NOMO-1 treated with DMSO at 0.1 percent for 48 hours (cell line): ENCODE data around the gene AMFR.

Experiments used
- DNase-seq: peaks from one replicate; lab custom pipeline; 2025; ENCODE audit not compliant: unreplicated experiment; lab: John Stamatoyannopoulos, UW

Gene AMFR

GRCh38 chr16:56363781-56364565 is 61.4 kb downstream of the AMFR start:
- no peak for DNase-seq

DNA sequence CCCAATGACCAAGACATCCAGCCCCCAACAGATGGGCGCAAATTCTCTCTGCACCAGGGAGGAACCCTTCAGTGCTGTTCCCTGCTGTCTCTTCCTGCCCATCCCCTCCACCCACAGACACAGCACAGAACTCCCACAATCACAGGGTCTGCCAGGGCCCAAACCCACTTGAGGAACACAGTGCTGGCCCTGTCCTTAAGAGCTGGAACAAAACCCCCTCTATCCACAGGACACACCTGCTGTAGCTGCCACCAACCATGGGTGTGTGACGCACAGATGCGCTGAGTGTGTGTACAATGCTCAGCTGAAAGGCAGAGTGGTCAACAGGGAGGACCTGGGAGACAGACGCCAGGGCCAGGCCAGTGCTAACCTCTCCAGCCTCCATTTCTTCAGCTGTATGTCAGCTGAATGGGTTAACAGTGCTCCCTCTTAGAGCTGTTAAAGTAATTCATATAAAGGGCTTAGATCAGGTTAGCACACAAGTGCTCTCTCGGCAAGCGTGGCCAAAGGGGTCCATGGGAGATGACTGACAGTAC is 62.1 kb downstream of the AMFR start:
- no peak for DNase-seq

GRCh38 chr16:56362706-56363105 is 62.6 kb downstream of the AMFR start:
- no peak for DNase-seq

DNA sequence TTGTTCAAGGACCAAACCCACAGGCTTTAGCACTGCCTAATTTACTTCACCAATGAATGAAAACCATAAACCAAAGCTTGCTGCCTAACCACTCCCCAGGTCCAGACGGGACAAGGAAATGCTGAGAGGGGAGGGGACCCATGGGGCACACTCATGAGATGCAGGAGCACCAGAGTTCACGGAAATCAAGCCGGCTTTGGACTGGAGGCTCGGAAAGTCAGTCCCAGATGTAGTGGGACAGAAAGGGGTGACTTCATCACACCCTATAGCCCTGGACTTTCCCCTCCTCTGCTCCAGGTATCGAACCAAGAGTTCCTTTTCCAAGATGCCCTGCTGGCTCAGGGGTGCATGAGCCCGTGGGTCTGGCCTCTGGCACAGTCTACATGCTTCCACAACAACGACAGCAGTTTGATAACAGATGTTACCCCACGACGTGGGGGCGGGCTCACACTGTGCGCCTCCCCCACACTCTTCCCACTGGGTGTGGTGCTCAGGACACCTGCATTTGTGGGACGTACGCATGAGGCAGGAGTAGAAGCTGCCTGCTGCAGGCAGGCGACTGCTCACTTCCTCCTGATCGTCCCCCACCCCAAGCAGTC is 63.2 kb downstream of the AMFR start:
- no peak for DNase-seq

DNA sequence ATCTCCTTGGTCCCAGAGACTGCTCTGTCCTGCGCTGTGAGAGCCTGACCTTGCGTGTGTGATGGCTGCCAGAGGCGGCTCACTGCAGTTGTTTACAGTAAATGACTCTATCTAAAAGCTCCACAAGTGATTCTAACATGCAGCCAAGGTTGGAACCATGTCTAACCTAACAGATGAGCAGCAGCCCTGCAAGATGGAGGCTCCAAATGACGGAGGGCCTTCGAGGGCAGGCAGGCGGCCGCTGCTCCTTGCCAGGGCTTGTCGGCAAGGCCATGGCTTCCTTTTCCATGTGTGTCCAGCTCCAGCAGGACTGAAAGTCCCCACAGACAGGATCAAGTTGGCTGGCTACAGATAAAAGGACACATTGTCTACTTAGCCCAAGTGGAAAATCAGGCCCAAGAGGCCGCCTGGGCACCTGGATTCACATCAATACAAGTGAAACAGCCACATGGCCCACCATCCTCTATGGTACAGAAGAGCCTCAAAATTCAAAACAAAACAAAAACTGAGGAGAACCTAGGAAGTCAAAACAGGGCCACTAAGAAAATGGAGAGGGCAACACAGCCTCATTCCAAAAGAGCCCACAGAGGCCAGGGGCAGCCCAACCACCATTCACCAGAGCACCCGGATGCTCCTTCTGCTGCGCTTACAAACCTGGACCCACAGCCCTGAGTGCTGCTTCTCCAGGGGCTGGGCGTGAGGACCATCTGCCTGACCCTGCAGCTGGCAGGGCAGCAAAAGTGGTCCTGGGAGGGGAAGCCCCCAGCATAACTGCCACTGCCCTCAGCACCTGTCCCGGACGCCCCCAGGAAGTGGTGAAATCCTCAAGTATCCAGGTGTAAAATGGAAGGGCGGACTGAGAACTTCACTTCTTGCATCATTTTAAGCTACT is 65.0 kb downstream of the AMFR start:
- no peak for DNase-seq

DNA sequence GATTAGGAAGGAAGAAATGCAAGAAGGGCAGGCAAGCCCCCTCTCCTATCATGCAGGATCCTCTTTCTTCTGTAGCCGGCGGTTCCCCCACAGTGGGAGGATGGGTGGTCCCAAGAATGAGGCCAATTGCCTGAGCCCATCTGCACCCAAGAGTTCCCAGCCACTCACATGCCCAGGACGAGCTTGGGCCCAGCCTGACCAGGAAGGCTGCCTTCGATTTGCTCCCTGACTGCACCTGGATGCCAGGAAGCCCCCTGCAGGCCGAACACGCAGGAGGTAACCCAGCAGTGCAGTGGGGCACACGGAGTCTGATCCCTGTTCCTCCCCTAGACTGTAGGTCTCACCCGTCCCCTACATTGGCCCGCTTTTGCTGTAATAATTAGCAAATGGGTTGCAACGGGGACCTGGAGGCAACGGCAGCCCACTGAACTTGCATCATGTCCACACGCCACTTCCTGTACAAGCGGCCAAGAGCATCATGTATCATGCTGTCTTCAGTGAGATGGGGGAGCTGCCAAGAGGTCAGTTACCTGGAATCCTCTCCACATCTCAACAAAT is 67.5 kb downstream of the AMFR start:
- peak; percentile 44 for DNase-seq

GRCh38 chr16:56357241-56357764 is 68.0 kb downstream of the AMFR start:
- peak; percentile 12 for DNase-seq

GRCh38 chr16:56356276-56357240 is 68.8 kb downstream of the AMFR start:
- peak; percentile 84 for DNase-seq

DNA sequence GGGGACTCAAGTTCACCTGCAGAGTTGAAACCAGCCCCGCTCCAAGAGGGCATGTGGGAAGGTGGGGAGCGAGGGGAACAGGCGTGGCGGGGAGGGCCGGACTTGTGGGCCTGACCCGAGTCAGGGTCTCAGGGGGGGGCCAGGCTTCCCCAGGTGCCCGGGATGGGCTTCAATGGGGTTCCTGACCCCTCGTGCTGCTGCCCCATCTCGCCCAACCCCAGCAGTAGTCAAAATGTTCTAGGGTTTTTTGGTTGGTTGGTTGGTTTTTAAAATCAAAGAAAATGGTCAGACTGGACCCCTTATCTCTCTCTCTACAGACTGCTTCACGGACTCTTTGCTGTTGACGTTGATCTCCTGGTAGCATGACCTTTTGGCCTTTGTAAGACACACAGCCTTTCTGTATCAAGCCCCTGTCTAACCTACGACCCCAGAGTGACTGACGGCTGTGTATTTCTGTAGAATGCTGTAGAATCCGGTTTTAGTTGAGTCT is 69.5 kb downstream of the AMFR start:
- DNase-seq = no peak

DNA sequence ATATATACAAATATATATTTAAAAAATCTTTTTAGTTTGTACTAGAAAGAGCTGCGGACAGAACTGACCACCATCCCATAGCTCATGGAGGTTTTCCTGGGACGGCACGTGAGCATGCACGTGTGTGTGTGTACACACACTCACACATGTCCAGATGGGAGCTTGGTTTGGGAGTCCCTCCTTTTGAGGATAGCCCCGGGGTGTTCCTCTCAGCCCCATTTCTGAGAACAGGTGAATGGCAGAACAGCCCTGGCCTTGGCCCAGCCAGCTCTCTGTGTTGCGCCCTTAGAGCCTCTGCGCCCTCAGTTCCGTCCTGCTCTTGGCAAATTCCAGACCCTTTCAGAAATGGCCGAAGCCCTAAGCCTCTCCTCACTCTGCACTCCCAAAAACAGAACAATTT is 70.1 kb downstream of the AMFR start:
- no peak for DNase-seq

- DNase-seq = no peak
Measured at GRCh38 chr16:56354746-56355145, 70.6 kb downstream of the AMFR start.

- no peak for DNase-seq
Measured at GRCh38 chr16:56354016-56354415, 71.3 kb downstream of the AMFR start.

GRCh38 chr16:56353054-56353921 is 72.1 kb downstream of the AMFR start:
- DNase-seq = no peak

DNA sequence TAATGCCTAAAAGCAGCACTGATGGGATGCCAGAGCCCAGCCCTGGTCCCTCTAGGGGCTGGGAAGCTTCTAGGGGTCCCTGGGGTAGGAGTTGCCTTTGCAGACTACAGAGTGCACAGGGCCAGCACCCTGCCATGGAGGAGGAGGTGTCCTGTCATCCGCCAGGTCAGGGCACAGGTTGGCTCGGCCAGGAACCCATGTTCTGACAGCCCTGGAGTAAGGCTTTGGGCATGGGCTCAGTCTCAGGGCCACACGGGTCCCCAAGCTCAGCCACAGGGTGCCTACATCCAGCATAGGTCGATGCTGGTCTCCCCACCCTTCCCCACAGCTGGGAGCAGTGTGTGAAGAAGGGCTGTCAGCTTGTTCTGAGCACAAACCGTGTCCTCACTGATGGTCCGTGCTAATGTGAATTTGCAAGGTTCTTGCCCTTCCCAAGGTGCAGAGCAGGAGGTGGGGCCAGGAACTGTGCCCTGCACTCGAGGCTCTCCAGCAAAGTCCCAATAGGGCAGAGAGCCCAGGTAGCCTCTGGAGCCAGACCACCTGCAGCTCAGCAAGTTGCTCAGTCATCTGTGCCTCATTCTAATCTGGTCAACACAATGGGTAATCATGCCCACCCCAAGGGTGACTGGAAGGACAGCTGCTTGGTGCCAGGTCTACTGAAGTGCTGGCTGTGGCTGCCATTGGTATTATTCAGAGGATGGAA is 72.8 kb downstream of the AMFR start:
- no peak for DNase-seq

- DNase-seq = no peak
Measured at GRCh38 chr16:56351481-56351880, 73.9 kb downstream of the AMFR start.

DNA sequence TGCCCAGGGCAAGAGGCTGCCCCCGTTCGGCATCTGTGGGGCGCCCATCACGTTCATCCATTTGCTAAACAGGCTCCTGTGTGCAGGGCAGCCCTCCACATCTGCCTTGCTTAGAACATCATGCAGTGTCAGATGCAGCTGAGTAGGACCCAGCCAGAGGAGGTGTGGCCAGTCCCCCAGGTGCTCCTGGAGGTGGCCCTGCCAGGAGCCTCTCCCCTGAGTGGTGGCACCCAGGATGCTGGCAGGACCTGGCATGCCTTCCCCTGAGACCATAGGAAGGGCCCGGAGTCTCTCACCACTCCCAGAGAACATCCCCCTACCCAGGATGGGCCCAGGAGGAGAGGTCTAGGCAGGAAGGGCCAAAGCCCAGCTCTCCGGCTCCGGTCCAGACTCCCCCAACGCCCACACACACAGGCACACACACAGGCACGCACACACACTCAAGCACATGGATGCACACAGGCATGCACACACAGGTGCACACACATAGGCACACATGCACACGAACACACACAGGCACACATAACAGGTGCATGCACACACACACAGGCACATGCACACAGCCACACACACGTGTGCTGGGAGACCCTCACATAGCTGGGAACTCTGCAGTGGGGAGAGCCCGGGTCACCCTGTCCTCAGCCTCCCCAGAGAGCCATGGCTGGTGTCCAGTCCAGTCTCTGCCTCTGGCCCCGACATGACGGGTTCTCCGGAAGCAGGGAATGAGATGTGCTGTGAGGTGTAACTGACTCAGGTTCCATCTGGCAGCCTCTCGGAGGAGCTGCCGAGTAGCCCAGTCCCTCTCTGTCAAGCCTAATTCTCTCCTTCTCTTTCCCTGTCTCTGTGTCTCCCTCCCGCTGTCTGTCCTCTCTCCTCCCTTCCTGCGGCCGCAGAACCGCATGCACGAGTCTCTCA is 74.6 kb downstream of the AMFR start:
- DNase-seq = no peak

- DNase-seq = no peak
Measured at GRCh38 chr16:56349711-56350161, 75.6 kb downstream of the AMFR start.
